HG03520 (cell line): ENCODE data around the gene CFDP1.

Source experiments
- ATAC-seq: cut with Tn5 transposase; IDR thresholded peaks from one replicate; pipeline ENCODE4 v1.9.1; 2021; ENCODE audit warnings: mild to moderate bottlenecking, moderate library complexity; ENCODE audit not compliant: unreplicated experiment

Gene CFDP1

GRCh38 chr16:75415169-75415905 is 18.0 kb downstream of the CFDP1 start:
- ATAC-seq = no peak

- ATAC-seq = no peak
Observed at GRCh38 chr16:75413951-75414350, 19.4 kb downstream of the CFDP1 start.

- ATAC-seq = no peak
Observed at GRCh38 chr16:75406943-75407342, 26.4 kb downstream of the CFDP1 start.

GRCh38 chr16:75402821-75403475 is 30.4 kb downstream of the CFDP1 start:
- ATAC-seq = no peak

GRCh38 chr16:75402159-75402820 is 31.0 kb downstream of the CFDP1 start:
- no peak for ATAC-seq

- ATAC-seq = no peak
Observed at GRCh38 chr16:75401691-75402090, 31.6 kb downstream of the CFDP1 start.

GRCh38 chr16:75398333-75398732 is 35.0 kb downstream of the CFDP1 start:
- no peak for ATAC-seq

GRCh38 chr16:75394941-75395340 is 38.4 kb downstream of the CFDP1 start:
- ATAC-seq = no peak

- ATAC-seq = no peak
Observed at GRCh38 chr16:75392906-75393305, 40.4 kb downstream of the CFDP1 start.

GRCh38 chr16:75390926-75391653 is 42.2 kb downstream of the CFDP1 start:
- ATAC-seq = no peak

- no peak for ATAC-seq
Observed at GRCh38 chr16:75389096-75389690, 44.1 kb downstream of the CFDP1 start.

- no peak for ATAC-seq
Observed at GRCh38 chr16:75387951-75388350, 45.4 kb downstream of the CFDP1 start.

- no peak for ATAC-seq
Observed at GRCh38 chr16:75385507-75386152, 47.7 kb downstream of the CFDP1 start.

GRCh38 chr16:75383141-75383540 is 50.2 kb downstream of the CFDP1 start:
- no peak for ATAC-seq

- ATAC-seq = no peak
Observed at GRCh38 chr16:75382611-75383010, 50.7 kb downstream of the CFDP1 start.

- no peak for ATAC-seq
Observed at GRCh38 chr16:75380870-75381269, 52.4 kb downstream of the CFDP1 start.

GRCh38 chr16:75379911-75380847 is 53.1 kb downstream of the CFDP1 start:
- ATAC-seq = peak; percentile 79

GRCh38 chr16:75379339-75379738 is 54.0 kb downstream of the CFDP1 start:
- no peak for ATAC-seq

- no peak for ATAC-seq
Observed at GRCh38 chr16:75378616-75379015, 54.7 kb downstream of the CFDP1 start.
